Stimulated activated CD8-positive, alpha-beta memory T cell treated with anti-CD3 and anti-CD28 coated beads, Interleukin-15, amount 100 ng/mL, for 24 hours (primary cell): ENCODE results near the gene ADIPOR1.
"Not testable (repeated sequence)": the region's sequence is repeated elsewhere in the genome, so short reads cannot be mapped to it uniquely, and the experiment has no call there.

Experiments used
- DNase-seq: peaks from one replicate; pipeline ENCODE4 v3.0.0-alpha.2; 2020; ENCODE audit warnings: low read depth

The ADIPOR1 gene, protein sequence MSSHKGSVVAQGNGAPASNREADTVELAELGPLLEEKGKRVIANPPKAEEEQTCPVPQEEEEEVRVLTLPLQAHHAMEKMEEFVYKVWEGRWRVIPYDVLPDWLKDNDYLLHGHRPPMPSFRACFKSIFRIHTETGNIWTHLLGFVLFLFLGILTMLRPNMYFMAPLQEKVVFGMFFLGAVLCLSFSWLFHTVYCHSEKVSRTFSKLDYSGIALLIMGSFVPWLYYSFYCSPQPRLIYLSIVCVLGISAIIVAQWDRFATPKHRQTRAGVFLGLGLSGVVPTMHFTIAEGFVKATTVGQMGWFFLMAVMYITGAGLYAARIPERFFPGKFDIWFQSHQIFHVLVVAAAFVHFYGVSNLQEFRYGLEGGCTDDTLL

DNA sequence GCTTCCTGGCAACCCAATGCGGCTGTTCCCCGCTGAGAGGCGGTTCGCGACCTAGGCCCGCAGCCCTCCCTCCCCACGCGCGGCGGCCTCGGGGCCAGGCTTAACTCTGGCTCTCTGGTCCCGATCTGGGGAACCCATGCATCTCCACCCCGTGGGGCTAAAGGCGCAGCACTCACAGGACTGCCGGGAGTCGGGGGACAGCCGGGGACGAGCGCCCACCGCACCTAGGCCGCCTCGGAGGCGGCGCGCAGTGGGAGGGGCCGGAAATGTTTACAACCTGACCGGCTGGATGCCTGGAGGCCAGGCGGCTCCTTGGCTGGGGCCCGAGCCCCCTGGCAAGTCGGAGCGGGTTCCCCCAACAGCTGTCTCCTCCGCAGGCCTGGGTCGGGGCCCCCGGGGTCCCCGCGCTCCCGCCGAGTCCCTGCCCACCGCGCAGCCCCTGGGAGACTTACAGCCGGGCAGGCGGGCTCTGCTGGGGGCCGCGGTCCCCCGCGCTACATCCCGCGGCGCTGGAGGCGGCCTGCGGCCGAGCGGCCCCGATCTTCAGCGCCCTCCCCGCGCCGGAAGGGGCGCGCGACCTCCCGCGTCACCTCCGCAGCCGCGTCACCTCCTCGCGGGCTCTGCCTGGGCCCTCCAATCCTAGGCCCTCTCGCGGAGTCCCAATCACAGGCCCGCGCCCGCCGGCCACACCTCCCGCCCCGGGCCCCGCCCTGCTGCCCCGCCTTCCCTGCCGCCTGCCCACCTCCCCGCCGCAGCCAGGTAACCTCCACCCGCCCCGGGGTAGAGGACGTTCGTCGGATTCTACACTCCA lies at the start of gene ADIPOR1:
ADIPOR1 (minus strand) TSS at position 580 of the 811 bp plus-strand sequence. CDS start 7,242 bp downstream, outside the sequence.
- peak; percentile 84 for DNase-seq

DNA sequence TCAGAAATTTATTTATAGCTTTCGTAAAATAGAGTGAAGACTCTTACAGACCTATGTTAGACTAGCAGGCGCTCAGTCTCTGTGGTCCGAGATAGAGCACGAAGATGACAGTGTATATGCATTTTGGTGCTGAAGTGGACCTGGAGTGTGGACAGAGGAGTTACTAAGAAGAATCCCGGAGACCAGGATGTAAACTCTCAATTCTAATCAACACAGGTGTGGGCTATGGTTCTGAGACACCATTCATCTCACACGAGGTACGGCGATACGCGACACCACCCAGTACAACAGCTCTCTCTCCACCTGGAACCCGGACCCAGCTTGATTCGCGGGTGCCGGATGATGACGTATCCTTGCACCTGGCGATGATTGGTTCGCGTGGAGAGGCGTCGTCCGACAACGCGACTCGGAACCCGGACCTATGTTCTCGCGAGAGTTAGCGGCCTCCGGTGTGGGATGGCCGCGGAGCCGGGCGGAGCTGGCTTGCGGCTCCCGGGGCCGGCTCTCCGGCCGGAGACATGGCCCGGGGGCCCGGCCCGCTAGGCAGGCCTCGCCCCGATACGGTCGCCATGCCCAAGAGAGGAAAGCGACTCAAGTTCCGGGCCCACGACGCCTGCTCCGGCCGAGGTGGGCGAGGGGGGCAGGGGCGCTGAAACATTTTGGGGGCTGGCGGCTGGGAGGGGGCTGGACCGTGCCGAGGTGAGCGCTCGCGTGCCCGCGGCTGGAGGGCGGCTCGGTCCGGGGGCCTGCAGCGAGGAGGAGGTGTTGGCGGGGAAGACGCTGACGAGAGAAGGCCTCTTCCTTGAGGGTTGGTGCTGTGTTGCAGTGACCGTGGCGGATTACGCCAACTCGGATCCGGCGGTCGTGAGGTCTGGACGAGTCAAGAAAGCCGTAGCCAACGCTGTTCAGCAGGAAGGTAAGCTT lies 49.1 kb upstream of the ADIPOR1 start, which contains the start of gene TMEM183A:
TMEM183A (plus strand) TSS at position 427 of the 924 bp plus-strand sequence; CDS start at position 519, 92 bp downstream.
- peak; percentile 78 for DNase-seq

DNA sequence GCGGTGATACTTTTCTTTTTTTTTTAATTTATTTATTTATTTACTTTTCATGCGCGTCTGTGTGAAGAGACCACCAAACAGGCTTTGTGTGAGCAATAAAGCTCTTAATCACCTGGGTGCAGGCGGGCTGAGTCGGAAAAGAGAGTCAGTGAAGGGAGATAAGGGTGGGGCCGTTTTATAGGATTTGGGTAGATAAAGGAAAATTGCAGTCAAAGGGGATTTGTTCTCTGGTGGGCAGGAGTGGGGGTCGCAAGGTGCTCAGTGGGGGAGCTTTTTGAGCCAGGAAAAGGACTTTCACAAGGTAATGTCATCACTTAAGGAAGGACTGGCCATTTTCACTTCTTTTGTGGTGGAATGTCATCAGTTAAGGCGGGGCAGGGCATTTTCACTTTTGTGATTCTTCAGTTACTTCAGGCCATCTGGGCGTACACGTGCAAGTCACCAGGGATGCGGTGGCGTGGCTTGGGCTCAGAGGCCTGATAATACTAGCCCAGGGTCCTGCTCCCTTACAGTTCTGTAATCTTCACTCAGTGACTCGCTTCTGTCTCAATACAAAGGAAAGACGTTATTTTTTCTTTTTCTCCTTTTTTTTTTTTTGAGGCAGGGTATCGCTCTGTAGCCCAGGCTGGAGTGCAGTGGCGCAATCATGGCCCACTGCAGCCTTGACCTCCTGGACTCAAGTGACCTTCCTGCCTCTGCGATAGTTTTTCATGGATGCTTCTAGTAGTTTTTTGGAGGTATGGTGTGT lies 47.5 kb upstream of the ADIPOR1 start:
- DNase-seq = not testable (repeated sequence)

- no peak for DNase-seq
Observed at GRCh38 chr1:203002951-203003350, 44.8 kb upstream of the ADIPOR1 start.

GRCh38 chr1:203001986-203002385 lies 43.9 kb upstream of the ADIPOR1 start:
- no peak for DNase-seq

GRCh38 chr1:203000217-203000944 lies 42.3 kb upstream of the ADIPOR1 start:
- DNase-seq = no peak

DNA sequence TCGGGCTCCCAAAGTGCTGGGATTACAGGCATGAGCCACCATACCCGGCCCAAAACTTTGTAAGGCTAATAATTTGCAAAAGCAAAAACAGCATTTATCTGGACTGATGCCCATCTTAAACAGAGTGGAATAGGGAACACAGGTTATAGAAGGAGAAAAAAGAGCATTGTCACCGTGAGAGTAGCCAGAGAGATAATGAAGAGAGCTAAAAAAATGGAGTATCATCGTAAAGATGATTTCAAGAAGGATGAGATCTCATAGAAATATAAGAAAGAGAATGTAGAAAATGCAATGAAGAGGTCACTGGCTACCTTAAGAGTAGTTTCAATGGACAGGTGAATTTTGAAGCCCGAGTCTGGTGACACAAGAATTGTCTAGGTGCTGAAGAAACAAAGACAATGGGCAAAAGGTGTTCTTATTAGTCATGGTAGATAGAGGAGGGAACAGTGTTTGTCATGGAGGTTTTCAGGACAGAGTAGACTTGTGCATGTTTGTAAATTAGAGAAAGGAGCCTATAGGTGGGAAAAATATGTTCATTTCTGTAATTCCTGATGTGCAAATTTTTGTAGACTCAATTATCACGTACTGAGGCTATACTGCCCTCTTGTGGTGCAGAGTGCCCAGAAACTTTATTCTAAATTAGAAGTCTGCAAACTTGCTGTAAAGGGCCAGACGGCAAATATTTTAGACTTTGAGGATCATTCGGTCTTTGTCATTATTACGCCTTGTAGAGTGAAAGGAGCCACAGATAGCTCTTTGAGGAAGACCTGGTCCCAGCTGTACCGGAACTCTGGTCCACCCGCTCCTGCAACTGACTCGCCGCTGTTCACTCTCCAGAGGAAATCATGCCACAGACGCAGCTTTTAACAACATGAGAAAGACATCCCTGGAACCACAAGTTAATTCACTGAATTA lies 41.0 kb upstream of the ADIPOR1 start:
- DNase-seq = no peak

DNA sequence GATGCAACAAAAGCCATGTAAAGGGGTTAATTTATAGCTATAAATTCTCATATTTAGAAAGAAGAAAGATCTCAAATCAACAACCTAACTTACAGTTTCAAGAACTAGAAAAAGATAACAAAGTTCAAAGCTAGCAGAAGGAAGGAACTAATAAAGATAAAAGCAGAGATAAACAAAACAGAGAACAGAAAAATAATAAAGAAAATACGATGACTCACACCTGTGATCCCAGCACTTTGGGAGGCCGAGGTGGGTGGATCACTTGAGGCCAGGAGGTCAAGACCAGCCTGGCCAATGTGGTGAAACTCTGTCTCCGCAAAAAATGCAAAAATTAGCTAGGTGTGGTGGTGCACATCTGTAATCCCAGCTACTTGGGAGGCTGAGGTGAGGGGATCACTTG lies 36.6 kb upstream of the ADIPOR1 start:
- DNase-seq = no peak

DNA sequence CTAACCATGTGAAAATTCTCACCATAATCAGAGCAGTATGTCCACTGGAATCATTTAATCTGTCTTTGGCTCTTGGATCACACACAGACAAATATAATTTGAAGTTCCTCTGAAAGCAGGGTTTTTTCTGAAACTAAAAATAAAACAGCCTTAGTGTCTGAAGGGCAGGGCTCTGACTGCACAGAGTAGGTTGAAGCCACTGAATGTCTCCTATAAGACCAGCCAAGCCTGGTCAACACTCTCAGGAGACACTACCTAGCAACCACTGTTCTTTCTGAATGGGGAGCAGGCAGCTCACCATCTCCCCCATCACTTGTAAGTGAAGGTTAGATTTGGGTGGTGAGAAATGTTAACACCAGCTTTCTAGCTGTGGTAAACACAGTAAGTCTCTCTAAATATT lies 33.0 kb upstream of the ADIPOR1 start:
- DNase-seq = no peak

DNA sequence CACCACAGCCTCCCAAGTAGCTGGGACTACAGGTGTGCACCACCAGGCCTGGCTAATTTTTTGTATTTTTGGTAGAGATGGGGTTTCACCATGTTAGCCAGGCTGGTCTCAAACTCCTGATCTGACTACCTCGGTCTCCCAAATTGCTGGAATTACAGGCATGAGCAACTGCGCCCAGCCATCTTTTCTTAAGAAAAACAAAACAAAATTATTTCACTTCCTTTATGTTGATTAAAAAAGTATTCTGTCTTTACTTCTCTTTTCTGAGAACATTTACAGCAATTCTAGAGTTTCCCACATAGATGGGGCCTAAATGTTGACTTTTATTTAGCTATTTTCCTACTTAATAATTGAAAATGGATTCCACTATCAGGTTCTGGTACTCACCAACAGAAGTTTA lies 31.8 kb upstream of the ADIPOR1 start:
- no peak for DNase-seq

- no peak for DNase-seq
Observed at GRCh38 chr1:202987922-202988583, 29.9 kb upstream of the ADIPOR1 start.

DNA sequence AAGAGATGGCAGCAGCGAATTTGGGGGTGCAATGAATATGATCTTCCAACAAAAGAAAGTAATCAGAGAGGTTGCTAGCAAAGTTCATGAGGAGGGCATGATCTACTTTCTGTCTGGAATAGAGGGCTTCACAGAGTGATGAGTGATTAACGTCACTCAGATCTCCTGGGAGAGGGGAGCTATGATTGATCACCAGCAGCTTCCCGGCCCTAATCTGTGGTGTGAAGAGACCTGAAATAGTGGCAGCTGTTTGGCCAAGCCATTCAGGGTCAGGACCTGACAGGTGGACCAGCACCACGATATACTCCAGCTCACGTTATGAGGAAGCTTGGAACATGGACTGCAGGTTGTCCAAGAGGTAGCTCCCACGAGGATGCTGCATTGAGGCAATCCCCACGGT lies 29.1 kb upstream of the ADIPOR1 start:
- DNase-seq = no peak

DNA sequence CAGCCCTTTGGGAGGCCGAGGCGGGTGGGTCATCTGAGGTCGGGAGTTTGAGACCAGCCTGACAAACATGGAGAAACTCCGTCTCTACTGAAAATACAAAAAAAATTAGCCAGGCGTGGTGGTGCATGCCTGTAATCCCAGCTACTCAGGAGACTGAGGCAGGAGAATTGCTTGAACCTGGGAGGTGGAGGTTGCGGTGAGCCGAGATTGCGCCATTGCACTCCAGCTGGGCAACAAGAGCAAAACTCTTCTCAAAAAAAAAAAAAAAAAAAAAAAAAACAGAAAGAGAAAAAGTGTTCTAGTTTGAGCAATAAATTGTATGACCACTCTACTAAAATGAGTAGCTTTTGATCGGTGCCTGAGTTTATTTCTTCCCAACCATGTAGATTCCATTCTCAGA lies 28.0 kb upstream of the ADIPOR1 start:
- DNase-seq = not testable (repeated sequence)

GRCh38 chr1:202982715-202983430 lies 24.8 kb upstream of the ADIPOR1 start:
- DNase-seq = no peak

- no peak for DNase-seq
Observed at GRCh38 chr1:202981939-202982338, 23.8 kb upstream of the ADIPOR1 start.

- DNase-seq = no peak
Observed at GRCh38 chr1:202979459-202979858, 21.3 kb upstream of the ADIPOR1 start.

GRCh38 chr1:202976633-202977032 lies 18.5 kb upstream of the ADIPOR1 start:
- DNase-seq = no peak

GRCh38 chr1:202974856-202975255 lies 16.7 kb upstream of the ADIPOR1 start:
- DNase-seq = no peak
